H9 (cell line): Measurements from ENCODE around the gene TRIB2. TPM values are rescaled to one million over a fixed set of nuclear protein-coding genes. Genes with fewer than 3 reads are reported as not detected.

Source experiments
- DNase-seq: peaks from one replicate; pipeline ENCODE4 v3.0.0-alpha.2; 2017
- H2AFZ ChIP-seq: one replicate; pipeline ENCODE4 v1.6.1; 2013; ENCODE audit warnings: mild to moderate bottlenecking, low read length, control low read depth, moderate library complexity
- H2AK5ac ChIP-seq: 2 replicates; pipeline ENCODE4 v1.6.1; 2013; ENCODE audit warnings: low read length, control low read depth, mixed read lengths; ENCODE audit not compliant: insufficient read length
- H2BK120ac ChIP-seq: one replicate; pipeline ENCODE4 v1.6.1; 2013; ENCODE audit warnings: low read depth, mild to moderate bottlenecking, low read length, control low read depth, inconsistent platforms; ENCODE audit not compliant: poor library complexity, severe bottlenecking
- H2BK12ac ChIP-seq: 2 replicates; pipeline ENCODE4 v1.6.1; 2013; ENCODE audit warnings: low read length, control low read depth, mixed read lengths, low read depth; ENCODE audit not compliant: insufficient read length
- H2BK15ac ChIP-seq: 2 replicates; pipeline ENCODE4 v1.6.1; 2013; ENCODE audit warnings: low read depth, low read length, control low read depth
- H2BK20ac ChIP-seq: one replicate; pipeline ENCODE4 v1.6.1; 2013; ENCODE audit warnings: low read depth, mild to moderate bottlenecking, low read length, control low read depth, inconsistent platforms; ENCODE audit not compliant: poor library complexity, severe bottlenecking
- H2BK5ac ChIP-seq: 2 replicates; pipeline ENCODE4 v1.6.1; 2013; ENCODE audit warnings: low read length, control low read depth, mixed read lengths; ENCODE audit not compliant: insufficient read length
- H3K14ac ChIP-seq: 2 replicates; pipeline ENCODE4 v1.6.1; 2013; ENCODE audit warnings: low read length, control low read depth; ENCODE audit not compliant: insufficient read depth
- H3K18ac ChIP-seq: 2 replicates; pipeline ENCODE4 v1.6.1; 2013; ENCODE audit warnings: low read depth, mild to moderate bottlenecking, mixed read lengths, low read length, control low read depth; ENCODE audit not compliant: insufficient read length
- H3K23ac ChIP-seq: 2 replicates; pipeline ENCODE4 v1.6.1; 2013; ENCODE audit warnings: low read length, control low read depth, mixed read lengths, low read depth; ENCODE audit not compliant: insufficient read length
- H3K23me2 ChIP-seq: 2 replicates; pipeline ENCODE4 v1.6.1; 2013; ENCODE audit warnings: low read depth, mild to moderate bottlenecking, mixed read lengths, low read length, control low read depth; ENCODE audit not compliant: insufficient read length, poor library complexity, severe bottlenecking
- H3K27ac ChIP-seq: 2 replicates; pipeline ENCODE4 v1.5.1; 2013; ENCODE audit warnings: low read length, control low read depth, mixed read lengths, low read depth; ENCODE audit not compliant: insufficient read length
- H3K27me3 ChIP-seq: 2 replicates; pipeline ENCODE4 v1.6.1; 2013; ENCODE audit warnings: low read length, control low read depth, inconsistent platforms; ENCODE audit not compliant: insufficient read depth
- H3K4ac ChIP-seq: 2 replicates; pipeline ENCODE4 v1.6.1; 2013; ENCODE audit warnings: low read depth, mild to moderate bottlenecking, control low read depth, inconsistent platforms, low read length, moderate library complexity
- H3K4me1 ChIP-seq: 2 replicates; pipeline ENCODE4 v1.6.1; 2013; ENCODE audit warnings: low read length, control low read depth, inconsistent platforms; ENCODE audit not compliant: insufficient read depth
- H3K4me2 ChIP-seq: 2 replicates; pipeline ENCODE4 v1.6.1; 2013; ENCODE audit warnings: low read length, control low read depth, mixed read lengths; ENCODE audit not compliant: insufficient read length, insufficient read depth
- H3K56ac ChIP-seq: 2 replicates; pipeline ENCODE4 v1.6.1; 2013; ENCODE audit warnings: low read depth, mild to moderate bottlenecking, mixed read lengths, low read length, control low read depth; ENCODE audit not compliant: insufficient read length
- H3K79me1 ChIP-seq: 2 replicates; pipeline ENCODE4 v1.6.1; 2013; ENCODE audit warnings: low read depth, mild to moderate bottlenecking, moderate library complexity, low read length, control low read depth, inconsistent platforms; ENCODE audit not compliant: insufficient read depth, poor library complexity, severe bottlenecking
- H3K79me2 ChIP-seq: 2 replicates; pipeline ENCODE4 v1.6.1; 2013; ENCODE audit warnings: low read length, control low read depth, inconsistent platforms; ENCODE audit not compliant: insufficient read depth
- H3K9ac ChIP-seq: 2 replicates; pipeline ENCODE4 v1.6.1; 2013; ENCODE audit warnings: low read length, control low read depth, mixed read lengths; ENCODE audit not compliant: insufficient read length; ENCODE audit errors: extremely low read depth
- H3K9me3 ChIP-seq: one replicate; pipeline ENCODE4 v1.6.1; 2013; ENCODE audit warnings: low read depth, low read length, inconsistent platforms; ENCODE audit not compliant: control insufficient read depth
- H3T11ph ChIP-seq: one replicate; pipeline ENCODE4 v1.6.1; 2013; ENCODE audit warnings: mild to moderate bottlenecking, low read length, control low read depth, inconsistent platforms
- H4K20me1 ChIP-seq: one replicate; pipeline ENCODE4 v1.6.1; 2013; ENCODE audit not compliant: control insufficient read depth, insufficient read length, insufficient read depth
- H4K5ac ChIP-seq: 2 replicates; pipeline ENCODE4 v1.6.1; 2013; ENCODE audit warnings: low read depth, mild to moderate bottlenecking, mixed read lengths, low read length, control low read depth; ENCODE audit not compliant: insufficient read length
- H4K8ac ChIP-seq: replicated peaks from 2 replicates; pipeline ENCODE4 v1.6.1; 2013; ENCODE audit warnings: low read length, control low read depth, mixed read lengths, low read depth; ENCODE audit not compliant: insufficient read length
- H4K91ac ChIP-seq: 2 replicates; pipeline ENCODE4 v1.6.1; 2013; ENCODE audit warnings: low read depth, mild to moderate bottlenecking, moderate library complexity, mixed read lengths, low read length, control low read depth; ENCODE audit not compliant: insufficient read length
- H3K27ac Mint-ChIP-seq, 3 experiments: 2 replicates in 2 of 3; 3 replicates in 1 of 3; pipeline ENCODE4 v1.8.0; 2020 to 2021; ENCODE audit warnings: mixed read lengths in 3 of 3, mild to moderate bottlenecking in 1 of 3, moderate library complexity in 1 of 3
- H3K27me3 Mint-ChIP-seq: 2 replicates; pipeline ENCODE4 v1.8.0; 2021; ENCODE audit warnings: low read depth, mild to moderate bottlenecking, moderate library complexity, mixed read lengths
- H3K36me3 Mint-ChIP-seq, 3 experiments: 2 replicates in 2 of 3; 3 replicates in 1 of 3; pipeline ENCODE4 v1.8.0; 2020 to 2021; ENCODE audit warnings: low read depth in 3 of 3, mixed read lengths in 3 of 3; ENCODE audit not compliant: insufficient read depth in 1 of 3
- H3K4me1 Mint-ChIP-seq, 2 experiments: 2 replicates each; pipeline ENCODE4 v1.8.0; 2020; ENCODE audit warnings: mixed read lengths in 2 of 2
- H3K4me3 Mint-ChIP-seq, 2 experiments: 2 replicates in 1 of 2; 3 replicates in 1 of 2; pipeline ENCODE4 v1.8.0; 2020 to 2021; ENCODE audit warnings: mild to moderate bottlenecking in 2 of 2, mixed read lengths in 2 of 2, moderate library complexity in 1 of 2
- H3K9me3 Mint-ChIP-seq, 2 experiments: 2 replicates in 1 of 2; 3 replicates in 1 of 2; pipeline ENCODE4 v1.8.0; 2020; ENCODE audit warnings: mild to moderate bottlenecking in 2 of 2, mixed read lengths in 2 of 2, moderate library complexity in 1 of 2
- CTCF ChIP-seq: fragments of 200-600 bp; sonication (generic); conservative IDR thresholded peaks from 3 replicates; pipeline ENCODE4 v1.8.0; 2021; ENCODE audit warnings: antibody characterized with exemption, mild to moderate bottlenecking
- WGBS: extraction: QIAGEN DNeasy Blood & Tissue Kit; methylation state at CpG from one replicate; pipeline ENCODE4 v1.1.7; 2013; ENCODE audit warnings: missing lambda C conversion rate, low lambda C conversion rate, mixed read lengths; ENCODE audit not compliant: insufficient read length; ENCODE audit errors: extremely low coverage; 5-methylcytosine and 5-hydroxymethylcytosine counted together
- total RNA-seq: library from RNA; stranded (reverse); gene quantifications from 2 replicates; pipeline ENCODE4 v1.2.1, GENCODE V29; 2021

Gene TRIB2
- total RNA-seq, 1 experiment from 2014 or later, result 41.9 TPM

GRCh38 chr2:12773586-12774394 is 57.1 kb downstream of the TRIB2 start:
- H2AFZ ChIP-seq, result no peak overlapping the region
- peaks cover 6% of the 10 kb centered on the region; the same call in 1 of the 2 replicates for H3K27me3 ChIP-seq
- Mint-ChIP-seq H3K27me3 (peaks cover 52% of the 10 kb centered on the region), H3K4me3 (no peak overlapping the region), H3K36me3 (peaks cover 0 to 5% (median 2%) of the 10 kb centered on the region in 3 experiments; a peak in 3 of 7 replicates), H3K27ac (peak overlapping the region in 1 of 3 experiments; percentile 55; a peak in 1 of 7 replicates), H3K9me3 (peaks cover 4 to 5% of the 10 kb centered on the region in 2 experiments; a peak in 4 of 5 replicates), H3K4me1 (peaks cover 42 to 51% of the 10 kb centered on the region in 2 experiments)
- peaks cover 16% of the 10 kb centered on the region for H3K4me1 ChIP-seq
- no peak overlapping the region for H3K27ac ChIP-seq
- no peak overlapping the region for H3K14ac ChIP-seq
- no peak overlapping the region for H3K9ac ChIP-seq
- no peak overlapping the region for H4K91ac ChIP-seq
- no CpG with 5 or more reads among the region's 3 CpGs for WGBS
- H2BK20ac ChIP-seq, result no peak overlapping the region
- no peak for DNase-seq
- H3K9me3 ChIP-seq, result no peaks in the 10 kb centered on the region
- no peak overlapping the region for H3K18ac ChIP-seq
- H4K8ac ChIP-seq, result no peak overlapping the region
- peak; percentile 13; the same call in 1 of the 3 replicates for TF ChIP-seq CTCF
- H4K5ac ChIP-seq, result no peak overlapping the region
- no peak overlapping the region for H3K56ac ChIP-seq
- H2BK15ac ChIP-seq, result no peak overlapping the region
- no peak overlapping the region for H2AK5ac ChIP-seq
- no peaks in the 10 kb centered on the region for H3K79me2 ChIP-seq
- no peak overlapping the region for H3K4me2 ChIP-seq
- no peak overlapping the region for H3K23ac ChIP-seq
- no peaks in the 10 kb centered on the region for H4K20me1 ChIP-seq
- H2BK5ac ChIP-seq, result no peak overlapping the region
- H3K23me2 ChIP-seq, result peaks cover 3% of the 10 kb centered on the region
- no peak overlapping the region for H3T11ph ChIP-seq
- H2BK12ac ChIP-seq, result no peak overlapping the region
- no peak overlapping the region for H3K4ac ChIP-seq
- no peak overlapping the region for H2BK120ac ChIP-seq
- no peaks in the 10 kb centered on the region for H3K79me1 ChIP-seq
